SK-N-SH treated with all-trans-retinoic acid at 6 μM for 48 hours (cell line): ENCODE measurements around the gene UBXN11.

Experiments used
- ATAC-seq: fragments of 200-7000 bp; cut with Tn5 transposase; 3 replicates; pipeline ENCODE4 v1.9.1; 2020; ENCODE audit warnings: mild to moderate bottlenecking, moderate library complexity
- BACH2 ChIP-seq: fragments of 250-450 bp; sonication (Bioruptor Pico); IDR thresholded peaks from 2 replicates; pipeline ENCODE4 v1.9.0; 2021; ENCODE audit warnings: mild to moderate bottlenecking, borderline replicate concordance
- CSDC2 ChIP-seq: fragments of 250-450 bp; sonication (Bioruptor Pico); IDR thresholded peaks from 2 replicates; pipeline ENCODE4 v1.5.0; 2020; ENCODE audit warnings: mild to moderate bottlenecking, moderate library complexity
- ESRRG ChIP-seq: fragments of 250-450 bp; sonication (Bioruptor Pico); IDR thresholded peaks from 2 replicates; pipeline ENCODE4 v1.6.1; 2021; ENCODE audit warnings: mild to moderate bottlenecking
- GLIS3 ChIP-seq: fragments of 250-450 bp; sonication (Bioruptor Pico); IDR thresholded peaks from 2 replicates; pipeline ENCODE4 v1.5.0; 2020; ENCODE audit warnings: mild to moderate bottlenecking, moderate library complexity
- ISL1 ChIP-seq: fragments of 250-450 bp; sonication (Bioruptor Pico); IDR thresholded peaks from 2 replicates; pipeline ENCODE4 v2.1.2; 2022; ENCODE audit warnings: mild to moderate bottlenecking, moderate library complexity
- OSR1 ChIP-seq: fragments of 250-450 bp; sonication (Bioruptor Pico); IDR thresholded peaks from 2 replicates; pipeline ENCODE4 v1.8.0; 2022; ENCODE audit warnings: moderate library complexity, mild to moderate bottlenecking, inconsistent platforms
- PPARA ChIP-seq: fragments of 250-450 bp; sonication (Bioruptor Pico); IDR thresholded peaks from 2 replicates; pipeline ENCODE4 v1.5.0; 2020; ENCODE audit warnings: mild to moderate bottlenecking, borderline replicate concordance
- RARB ChIP-seq: fragments of 250-450 bp; sonication (Bioruptor Pico); IDR thresholded peaks from 2 replicates; pipeline ENCODE4 v1.8.0; 2021; ENCODE audit warnings: mild to moderate bottlenecking, moderate library complexity
- SNAI2 ChIP-seq: fragments of 250-450 bp; sonication (Bioruptor Pico); IDR thresholded peaks from 2 replicates; pipeline ENCODE4 v1.5.0; 2020; ENCODE audit warnings: mild to moderate bottlenecking, moderate library complexity
- TCF4 ChIP-seq: fragments of 250-450 bp; sonication (Bioruptor Pico); IDR thresholded peaks from 2 replicates; pipeline ENCODE4 v1.8.0; 2021; ENCODE audit warnings: mild to moderate bottlenecking, moderate library complexity, borderline replicate concordance
- TOX ChIP-seq: fragments of 250-450 bp; sonication (Bioruptor Pico); IDR thresholded peaks from 2 replicates; pipeline ENCODE4 v1.8.0; 2021; ENCODE audit warnings: mild to moderate bottlenecking, moderate library complexity, borderline replicate concordance
- ZC3H10 ChIP-seq: fragments of 250-450 bp; sonication (Bioruptor Pico); IDR thresholded peaks from 2 replicates; pipeline ENCODE4 v1.5.1; 2021; ENCODE audit warnings: mild to moderate bottlenecking, moderate library complexity
- ZFP3 ChIP-seq: fragments of 250-450 bp; sonication (Bioruptor Pico); IDR thresholded peaks from 2 replicates; pipeline ENCODE4 v1.5.0; 2020; ENCODE audit warnings: mild to moderate bottlenecking, moderate library complexity
- ZFP30 ChIP-seq: fragments of 450-650 bp; formaldehyde crosslinking; IDR thresholded peaks from 2 replicates; pipeline ENCODE4 v1.5.0; 2022; ENCODE audit warnings: mild to moderate bottlenecking, moderate library complexity
- ZNF565 ChIP-seq: fragments of 450-650 bp; formaldehyde crosslinking; conservative IDR thresholded peaks from 2 replicates; pipeline ENCODE4 v1.5.0; 2020; ENCODE audit warnings: low read depth, mild to moderate bottlenecking, moderate library complexity
- ZNF70 ChIP-seq: fragments of 450-650 bp; formaldehyde crosslinking; IDR thresholded peaks from 2 replicates; pipeline ENCODE4 v1.5.0; 2020; ENCODE audit warnings: mild to moderate bottlenecking, moderate library complexity
- ZNF8 ChIP-seq: fragments of 450-650 bp; formaldehyde crosslinking; IDR thresholded peaks from 2 replicates; pipeline ENCODE4 v1.5.0; 2020; ENCODE audit warnings: mild to moderate bottlenecking, moderate library complexity
- TF ChIP-seq, protein P1 (sequence below): fragments of 250-450 bp; sonication (Bioruptor Pico); IDR thresholded peaks from 2 replicates; pipeline ENCODE4 v1.5.1; 2020; ENCODE audit warnings: low read depth, mild to moderate bottlenecking, moderate library complexity
- TF ChIP-seq, protein P2 (sequence below): fragments of 250-450 bp; sonication (Bioruptor Pico); IDR thresholded peaks from 2 replicates; pipeline ENCODE4 v1.5.0; 2020; ENCODE audit warnings: mild to moderate bottlenecking, moderate library complexity
- TF ChIP-seq, protein P3 (sequence below): fragments of 250-450 bp; sonication (Bioruptor Pico); IDR thresholded peaks from 2 replicates; pipeline ENCODE4 v1.8.0; 2020; ENCODE audit warnings: mild to moderate bottlenecking, moderate library complexity, borderline replicate concordance

UBXN11 gene

DNA sequence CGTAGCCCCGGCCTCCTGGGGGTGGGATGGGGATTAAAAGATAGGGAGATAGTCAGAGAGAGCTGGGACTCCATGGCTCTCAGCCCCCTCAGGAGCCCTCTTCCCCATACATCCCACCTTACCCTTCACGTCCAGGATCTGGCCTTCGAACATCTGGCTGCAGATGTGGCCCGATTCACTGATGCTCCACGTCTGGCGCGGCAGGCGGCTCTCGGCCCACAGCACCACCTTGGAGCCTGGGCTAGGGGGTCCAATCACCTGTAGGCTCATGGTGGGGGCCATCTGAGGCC lies 15.6 kb upstream of the UBXN11 start:
- TF ChIP-seq ESRRG (CRISPR knock-in tag) (no peak), PPARA (CRISPR knock-in tag) (no peak), TCF4 (CRISPR knock-in tag) (no peak), ISL1 (CRISPR knock-in tag) (no peak), BACH2 (CRISPR knock-in tag) (no peak), TOX (CRISPR knock-in tag) (no peak), SNAI2 (CRISPR knock-in tag) (no peak), OSR1 (CRISPR knock-in tag) (no peak), ZNF8 (CRISPR knock-in tag) (no peak), ZC3H10 (CRISPR knock-in tag) (no peak)
- TF ChIP-seq, protein P1, sequence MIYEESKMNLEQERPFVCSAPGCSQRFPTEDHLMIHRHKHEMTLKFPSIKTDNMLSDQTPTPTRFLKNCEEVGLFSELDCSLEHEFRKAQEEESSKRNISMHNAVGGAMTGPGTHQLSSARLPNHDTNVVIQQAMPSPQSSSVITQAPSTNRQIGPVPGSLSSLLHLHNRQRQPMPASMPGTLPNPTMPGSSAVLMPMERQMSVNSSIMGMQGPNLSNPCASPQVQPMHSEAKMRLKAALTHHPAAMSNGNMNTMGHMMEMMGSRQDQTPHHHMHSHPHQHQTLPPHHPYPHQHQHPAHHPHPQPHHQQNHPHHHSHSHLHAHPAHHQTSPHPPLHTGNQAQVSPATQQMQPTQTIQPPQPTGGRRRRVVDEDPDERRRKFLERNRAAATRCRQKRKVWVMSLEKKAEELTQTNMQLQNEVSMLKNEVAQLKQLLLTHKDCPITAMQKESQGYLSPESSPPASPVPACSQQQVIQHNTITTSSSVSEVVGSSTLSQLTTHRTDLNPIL (CRISPR knock-in tag) = no peak
- TF ChIP-seq, protein P2, sequence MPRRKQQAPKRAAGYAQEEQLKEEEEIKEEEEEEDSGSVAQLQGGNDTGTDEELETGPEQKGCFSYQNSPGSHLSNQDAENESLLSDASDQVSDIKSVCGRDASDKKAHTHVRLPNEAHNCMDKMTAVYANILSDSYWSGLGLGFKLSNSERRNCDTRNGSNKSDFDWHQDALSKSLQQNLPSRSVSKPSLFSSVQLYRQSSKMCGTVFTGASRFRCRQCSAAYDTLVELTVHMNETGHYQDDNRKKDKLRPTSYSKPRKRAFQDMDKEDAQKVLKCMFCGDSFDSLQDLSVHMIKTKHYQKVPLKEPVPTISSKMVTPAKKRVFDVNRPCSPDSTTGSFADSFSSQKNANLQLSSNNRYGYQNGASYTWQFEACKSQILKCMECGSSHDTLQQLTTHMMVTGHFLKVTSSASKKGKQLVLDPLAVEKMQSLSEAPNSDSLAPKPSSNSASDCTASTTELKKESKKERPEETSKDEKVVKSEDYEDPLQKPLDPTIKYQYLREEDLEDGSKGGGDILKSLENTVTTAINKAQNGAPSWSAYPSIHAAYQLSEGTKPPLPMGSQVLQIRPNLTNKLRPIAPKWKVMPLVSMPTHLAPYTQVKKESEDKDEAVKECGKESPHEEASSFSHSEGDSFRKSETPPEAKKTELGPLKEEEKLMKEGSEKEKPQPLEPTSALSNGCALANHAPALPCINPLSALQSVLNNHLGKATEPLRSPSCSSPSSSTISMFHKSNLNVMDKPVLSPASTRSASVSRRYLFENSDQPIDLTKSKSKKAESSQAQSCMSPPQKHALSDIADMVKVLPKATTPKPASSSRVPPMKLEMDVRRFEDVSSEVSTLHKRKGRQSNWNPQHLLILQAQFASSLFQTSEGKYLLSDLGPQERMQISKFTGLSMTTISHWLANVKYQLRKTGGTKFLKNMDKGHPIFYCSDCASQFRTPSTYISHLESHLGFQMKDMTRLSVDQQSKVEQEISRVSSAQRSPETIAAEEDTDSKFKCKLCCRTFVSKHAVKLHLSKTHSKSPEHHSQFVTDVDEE (CRISPR knock-in tag) = no peak
- TF ChIP-seq, protein P3, sequence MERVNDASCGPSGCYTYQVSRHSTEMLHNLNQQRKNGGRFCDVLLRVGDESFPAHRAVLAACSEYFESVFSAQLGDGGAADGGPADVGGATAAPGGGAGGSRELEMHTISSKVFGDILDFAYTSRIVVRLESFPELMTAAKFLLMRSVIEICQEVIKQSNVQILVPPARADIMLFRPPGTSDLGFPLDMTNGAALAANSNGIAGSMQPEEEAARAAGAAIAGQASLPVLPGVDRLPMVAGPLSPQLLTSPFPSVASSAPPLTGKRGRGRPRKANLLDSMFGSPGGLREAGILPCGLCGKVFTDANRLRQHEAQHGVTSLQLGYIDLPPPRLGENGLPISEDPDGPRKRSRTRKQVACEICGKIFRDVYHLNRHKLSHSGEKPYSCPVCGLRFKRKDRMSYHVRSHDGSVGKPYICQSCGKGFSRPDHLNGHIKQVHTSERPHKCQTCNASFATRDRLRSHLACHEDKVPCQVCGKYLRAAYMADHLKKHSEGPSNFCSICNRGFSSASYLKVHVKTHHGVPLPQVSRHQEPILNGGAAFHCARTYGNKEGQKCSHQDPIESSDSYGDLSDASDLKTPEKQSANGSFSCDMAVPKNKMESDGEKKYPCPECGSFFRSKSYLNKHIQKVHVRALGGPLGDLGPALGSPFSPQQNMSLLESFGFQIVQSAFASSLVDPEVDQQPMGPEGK (CRISPR knock-in tag) = no peak
- ATAC-seq = no peak

DNA sequence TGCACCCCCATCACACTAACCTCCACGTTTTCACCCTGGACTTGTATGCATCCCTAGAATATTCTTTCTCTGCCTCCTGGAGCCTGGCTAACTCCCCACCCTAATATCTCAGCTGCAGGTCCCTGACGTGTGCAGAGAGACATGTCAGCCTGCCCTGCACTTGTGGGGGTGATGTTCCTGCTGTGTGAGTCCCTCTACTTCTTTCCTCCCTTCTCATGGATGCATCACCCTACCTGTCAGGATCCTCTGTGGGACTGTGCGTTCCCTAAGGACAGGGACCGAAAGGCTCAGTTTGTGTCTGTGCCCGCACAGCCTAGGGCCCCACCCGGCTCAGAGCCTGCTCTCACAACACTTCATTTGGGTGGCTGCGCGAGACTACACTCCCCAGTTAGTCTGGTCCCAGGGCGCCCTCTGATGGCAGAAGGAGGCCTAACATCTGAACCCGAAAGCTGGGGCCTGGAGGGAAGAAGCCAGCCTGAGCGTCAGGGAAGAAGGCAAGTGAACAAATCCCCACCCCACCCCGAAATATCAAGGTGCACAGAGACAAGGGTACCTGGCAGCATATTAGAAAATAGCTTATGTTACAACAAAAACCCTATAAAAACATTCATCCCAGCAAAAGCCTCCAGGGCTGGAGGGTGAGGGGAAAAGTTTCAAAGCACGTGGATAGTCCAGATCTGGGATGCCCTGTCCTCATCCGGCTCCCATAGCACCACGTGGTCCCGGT lies 15.0 kb upstream of the UBXN11 start:
- peak; percentile 99 for ATAC-seq
- TF ChIP-seq ISL1 (CRISPR knock-in tag) = no peak
- TF ChIP-seq ZNF565 = no peak
- no peak for TF ChIP-seq ZC3H10 (CRISPR knock-in tag)

DNA sequence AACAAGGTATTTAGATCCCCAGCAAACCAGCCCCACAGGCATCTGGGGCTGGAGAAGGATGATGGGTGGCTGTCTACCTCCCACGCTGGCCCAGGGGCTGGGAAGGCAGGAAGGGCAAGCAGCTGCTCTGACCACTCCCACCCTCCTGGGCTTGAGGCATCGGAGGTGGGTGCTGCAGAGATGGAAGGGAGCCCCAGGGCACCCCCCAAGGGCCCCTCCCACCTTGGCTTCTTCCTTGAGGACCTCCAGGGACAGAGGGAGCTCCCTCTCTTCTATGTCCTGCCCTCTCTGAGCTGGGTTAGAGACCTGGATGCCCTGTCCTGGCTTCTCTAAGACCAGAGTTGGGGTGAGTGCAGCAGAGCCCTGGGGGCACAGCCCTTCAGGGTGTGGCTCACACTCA lies 14.5 kb upstream of the UBXN11 start:
- TF ChIP-seq SNAI2 (CRISPR knock-in tag) (no peak), ZFP3 (CRISPR knock-in tag) (no peak), PPARA (CRISPR knock-in tag) (no peak), CSDC2 (CRISPR knock-in tag) (no peak), BACH2 (CRISPR knock-in tag) (no peak), GLIS3 (CRISPR knock-in tag) (no peak), OSR1 (CRISPR knock-in tag) (no peak), ZC3H10 (CRISPR knock-in tag) (no peak), RARB (CRISPR knock-in tag) (no peak), TCF4 (CRISPR knock-in tag) (no peak), ESRRG (CRISPR knock-in tag) (no peak), ZNF70 (no peak), ZFP30 (CRISPR knock-in tag) (no peak)
- TF ChIP-seq, protein P1 (CRISPR knock-in tag) = no peak
- TF ChIP-seq, protein P2 (CRISPR knock-in tag) = no peak
- ATAC-seq = no peak; the same call in 2 of the 3 replicates
